Thymus (tissue), 14 donors: ENCODE results near the gene TMEM69. TPM values are rescaled to one million over a fixed set of nuclear protein-coding genes. Genes with fewer than 3 reads are reported as not detected.
A peak's percentile ranks its signal among the peaks of the same experiment; 100 is the strongest.

Experiments
- DNase-seq, 9 donors: peaks; one replicate each; pipeline ENCODE4 v3.0.0-alpha.2; 2013; ENCODE audit warnings: low spot score in 9 of 9, low read depth in 6 of 9, missing footprints in 1 of 9
- H3K27ac ChIP-seq, 2 donors: one replicate each; pipeline ENCODE4 v1.5.1; 2013; ENCODE audit warnings: control low read depth in 1 of 2, low read depth in 1 of 2, low read length in 1 of 2, mild to moderate bottlenecking in 1 of 2, moderate library complexity in 1 of 2
- H3K27me3 ChIP-seq, 2 donors: one replicate each; pipeline ENCODE4 v1.5.1; 2013; ENCODE audit warnings: low read length in 1 of 2; ENCODE audit not compliant: control insufficient read depth in 2 of 2, insufficient read depth in 1 of 2
- H3K36me3 ChIP-seq, 2 donors: one replicate each; pipeline ENCODE4 v1.5.1; 2013; ENCODE audit warnings: low read length in 1 of 2, mild to moderate bottlenecking in 1 of 2, moderate library complexity in 1 of 2; ENCODE audit not compliant: control insufficient read depth in 2 of 2, insufficient read depth in 2 of 2
- H3K4me1 ChIP-seq, 2 donors: one replicate each; pipeline ENCODE4 v1.5.1; 2013; ENCODE audit warnings: low read length in 2 of 2; ENCODE audit not compliant: control insufficient read depth in 2 of 2, insufficient read depth in 2 of 2
- H3K4me3 ChIP-seq, 2 donors: one replicate each; pipeline ENCODE4 v1.5.1; 2013; ENCODE audit warnings: low read length in 2 of 2, control low read depth in 1 of 2, mild to moderate bottlenecking in 1 of 2
- H3K9me3 ChIP-seq, 2 donors: one replicate each; pipeline ENCODE4 v1.5.1; 2013; ENCODE audit warnings: low read length in 1 of 2, mild to moderate bottlenecking in 1 of 2; ENCODE audit not compliant: control insufficient read depth in 2 of 2, insufficient read depth in 1 of 2
- WGBS: extraction: QIAGEN DNeasy Blood & Tissue Kit; methylation state at CpG from one replicate; pipeline ENCODE4 v1.1.7; 2013; 5-methylcytosine and 5-hydroxymethylcytosine counted together
- long read RNA-seq, 10 donors: transcript quantifications; one replicate each; lab custom pipeline, GENCODE V29; 2026
- polyA plus RNA-seq: library from polyadenylated mRNA; stranded (reverse); fragments of 200-250 nt; gene quantifications from one replicate; pipeline ENCODE4 v1.2.3, GENCODE V29; 2013
- total RNA-seq: library from RNA; stranded (reverse); fragments of 120-200 nt; gene quantifications from one replicate; pipeline ENCODE4 v1.2.4, GENCODE V29; 2013
- donor health status: healthy.

The TMEM69 gene
- 26.9 TPM for total RNA-seq
- 28.8 TPM for polyA plus RNA-seq
- long read RNA-seq, donor 1, transcript TMEM69-201 (3 exons, 2,439 nt): major isoform, 5 of 5 reads
- long read RNA-seq, donor 1, partial matches to known transcripts: 0 of 5 reads
- long read RNA-seq, donor 1, other reads (novel, unspliced or antisense): 0 of 5 reads
- long read RNA-seq, donor 2, transcript TMEM69-201 (3 exons, 2,439 nt): major isoform, 12 of 13 reads
- long read RNA-seq, donor 2, partial matches to known transcripts: 0 of 13 reads
- long read RNA-seq, donor 2, other reads (novel, unspliced or antisense): 0 of 13 reads
- long read RNA-seq, donor 3, transcript TMEM69-202 (2 exons, 722 nt): minor isoform, 6 of 28 reads
- long read RNA-seq, donor 3, transcript TMEM69-201 (3 exons, 2,439 nt): major isoform, 22 of 28 reads
- long read RNA-seq, donor 3, partial matches to known transcripts: 0 of 28 reads
- long read RNA-seq, donor 3, other reads (novel, unspliced or antisense): 0 of 28 reads
- long read RNA-seq, donor 4, transcript TMEM69-201 (3 exons, 2,439 nt): major isoform, 6 of 10 reads
- long read RNA-seq, donor 4, partial matches to known transcripts: 0 of 10 reads
- long read RNA-seq, donor 4, other reads (novel, unspliced or antisense): 0 of 10 reads
- long read RNA-seq, donor 5, transcript TMEM69-201 (3 exons, 2,439 nt): major isoform, 16 of 32 reads
- long read RNA-seq, donor 5, transcript TMEM69-202 (2 exons, 722 nt): minor isoform, 11 of 32 reads
- long read RNA-seq, donor 5, partial matches to known transcripts: 5 of 32 reads
- long read RNA-seq, donor 5, other reads (novel, unspliced or antisense): 0 of 32 reads
- long read RNA-seq, donor 6, transcript TMEM69-201 (3 exons, 2,439 nt): major isoform, 9 of 10 reads
- long read RNA-seq, donor 6, partial matches to known transcripts: 0 of 10 reads
- long read RNA-seq, donor 6, other reads (novel, unspliced or antisense): 0 of 10 reads
- long read RNA-seq, donor 7, transcript TMEM69-201 (3 exons, 2,439 nt): major isoform, 15 of 18 reads
- long read RNA-seq, donor 7, partial matches to known transcripts: 0 of 18 reads
- long read RNA-seq, donor 7, other reads (novel, unspliced or antisense): 0 of 18 reads
- long read RNA-seq, donor 8, transcript TMEM69-201 (3 exons, 2,439 nt): major isoform, 7 of 8 reads
- long read RNA-seq, donor 8, partial matches to known transcripts: 0 of 8 reads
- long read RNA-seq, donor 8, other reads (novel, unspliced or antisense): 0 of 8 reads
- long read RNA-seq, donor 9, transcript TMEM69-201 (3 exons, 2,439 nt): major isoform, 11 of 18 reads
- long read RNA-seq, donor 9, partial matches to known transcripts: 5 of 18 reads
- long read RNA-seq, donor 9, other reads (novel, unspliced or antisense): 0 of 18 reads
- long read RNA-seq, donor 10, transcript TMEM69-201 (3 exons, 2,439 nt): major isoform, 9 of 14 reads
- long read RNA-seq, donor 10, transcript TMEM69-202 (2 exons, 722 nt): minor isoform, 5 of 14 reads
- long read RNA-seq, donor 10, partial matches to known transcripts: 0 of 14 reads
- long read RNA-seq, donor 10, other reads (novel, unspliced or antisense): 0 of 14 reads

GRCh38 chr1:45687754-45688740, at the start of gene TMEM69:
TSS of gene TMEM69 (plus strand) at chr1:45688181. CDS start at chr1:45691069, 2,888 bp downstream.
- Histone ChIP-seq H3K9me3 (no peaks in the 10 kb centered on the region), H3K36me3 (peaks cover 5 to 21% of the 10 kb centered on the region in 2 donors), H3K4me3 (peak within 1 kb of the TSS; percentile 60 to 100), H3K4me1 (peaks cover 10 to 19% of the 10 kb centered on the region in 2 donors), H3K27ac (peak within 1 kb of the TSS; percentile 99 to 100), H3K27me3 (no peaks in the 10 kb centered on the region)
- peak; percentile 69 to 95 (median 84) for DNase-seq
- 3% methylated on average over 24 of the region's 24 CpGs for WGBS

GRCh38 chr1:45640293-45640692, 47.7 kb upstream of the TMEM69 start:
- H3K27me3 ChIP-seq: no peaks in the 10 kb centered on the region
- peaks cover 32 to 66% of the 10 kb centered on the region in 2 donors for H3K36me3 ChIP-seq
- H3K27ac ChIP-seq: no peak overlapping the region

DNA sequence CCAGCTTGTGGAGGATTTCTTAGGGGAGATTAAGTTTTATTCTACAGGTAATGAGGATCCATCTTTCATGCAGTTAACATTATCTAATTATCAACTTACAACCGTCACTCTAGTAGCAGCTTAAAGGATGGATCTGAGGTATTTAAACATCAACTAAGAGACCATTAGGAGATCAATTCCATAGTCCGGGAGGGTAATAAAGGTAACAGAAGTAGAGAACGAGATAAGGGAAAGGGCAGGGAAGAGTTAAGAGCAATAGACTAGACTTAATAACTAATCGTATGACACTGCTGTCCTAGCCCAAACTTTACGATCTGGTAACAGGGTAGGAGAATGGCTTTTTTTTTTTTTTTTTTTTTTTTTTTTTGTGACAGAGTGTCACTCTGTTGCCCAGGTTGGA, 44.7 kb upstream of the TMEM69 start:
- Histone ChIP-seq H3K36me3 (peaks cover 35 to 56% of the 10 kb centered on the region in 2 donors), H3K4me1 (no peaks in the 10 kb centered on the region), H3K27me3 (no peaks in the 10 kb centered on the region), H3K27ac (no peak overlapping the region), H3K9me3 (no peaks in the 10 kb centered on the region), H3K4me3 (no peak overlapping the region)
- 90% methylated on average over 5 of the region's 5 CpGs for WGBS
- DNase-seq: no peak

More at GRCh38 chr1:45640293-45640692, 47.7 kb upstream of the TMEM69 start:
- Histone ChIP-seq H3K9me3 (no peaks in the 10 kb centered on the region), H3K4me1 (no peaks in the 10 kb centered on the region), H3K4me3 (no peak overlapping the region)
- 99% methylated on average over 1 of the region's 1 CpG for WGBS
- DNase-seq: no peak

DNA sequence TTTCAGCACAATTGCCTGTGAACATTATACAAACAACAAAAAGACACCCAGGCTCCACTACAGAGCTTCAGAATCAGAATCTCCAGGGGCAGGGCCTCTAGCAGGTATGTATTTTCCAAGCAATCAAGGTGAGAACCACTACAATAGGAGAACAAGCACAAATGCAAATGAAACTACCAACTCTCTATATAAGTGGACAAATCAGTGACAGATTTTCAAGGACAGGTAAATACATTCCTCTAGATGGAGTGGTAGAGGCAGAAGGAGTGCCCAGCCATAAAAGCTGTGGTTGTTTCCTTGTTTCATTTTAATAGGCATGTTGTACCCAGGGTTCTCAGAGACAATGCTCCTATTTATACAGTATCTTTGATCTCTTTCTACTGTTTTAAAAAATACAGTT, 44.0 kb upstream of the TMEM69 start:
- Histone ChIP-seq H3K4me1 (no peaks in the 10 kb centered on the region), H3K4me3 (no peak overlapping the region), H3K36me3 (peaks cover 28 to 55% of the 10 kb centered on the region in 2 donors), H3K27me3 (no peaks in the 10 kb centered on the region), H3K27ac (no peak overlapping the region), H3K9me3 (no peaks in the 10 kb centered on the region)
- no peak for DNase-seq

DNA sequence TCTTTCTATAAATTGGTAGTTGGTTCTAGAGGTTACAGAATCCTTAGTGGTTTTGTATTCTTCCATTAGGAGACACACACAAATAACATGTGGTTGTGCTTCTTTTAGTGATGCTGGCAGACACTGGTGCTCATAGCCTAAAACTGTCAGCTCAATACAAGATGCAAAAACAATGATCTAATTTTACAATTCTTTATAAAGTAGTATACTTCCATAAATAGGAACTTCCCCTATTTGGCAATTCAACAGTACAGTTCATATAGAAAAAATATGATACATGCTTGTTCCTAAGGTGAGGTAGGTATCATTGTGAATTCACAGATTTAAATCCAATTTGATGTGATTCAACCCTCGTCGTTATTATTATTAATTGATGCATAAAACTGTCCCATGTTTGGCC, 43.3 kb upstream of the TMEM69 start:
- 96% methylated on average over 2 of the region's 2 CpGs for WGBS
- Histone ChIP-seq H3K4me1 (no peaks in the 10 kb centered on the region), H3K9me3 (no peaks in the 10 kb centered on the region), H3K4me3 (no peak overlapping the region), H3K27me3 (no peaks in the 10 kb centered on the region), H3K27ac (no peak overlapping the region), H3K36me3 (peaks cover 21 to 57% of the 10 kb centered on the region in 2 donors)
- no peak for DNase-seq

GRCh38 chr1:45647248-45648021, 40.5 kb upstream of the TMEM69 start:
- H3K9me3 ChIP-seq: no peaks in the 10 kb centered on the region
- no peaks in the 10 kb centered on the region for H3K27me3 ChIP-seq
- peak in 3 of 9 donors; percentile 7 to 13 (median 13) for DNase-seq
- no peaks in the 10 kb centered on the region for H3K4me1 ChIP-seq
- no peak overlapping the region for H3K4me3 ChIP-seq
- WGBS: 92% methylated on average over 9 of the region's 9 CpGs
- H3K27ac ChIP-seq: no peak overlapping the region
- H3K36me3 ChIP-seq: peaks cover 16 to 61% of the 10 kb centered on the region in 2 donors

- Histone ChIP-seq H3K27ac (no peak overlapping the region), H3K4me3 (no peak overlapping the region), H3K4me1 (no peaks in the 10 kb centered on the region), H3K27me3 (no peaks in the 10 kb centered on the region), H3K9me3 (no peaks in the 10 kb centered on the region), H3K36me3 (peaks cover 47 to 92% of the 10 kb centered on the region in 2 donors)
- DNase-seq: no peak
- WGBS: 97% methylated on average over 12 of the region's 12 CpGs
These were observed 33.3 kb upstream of the TMEM69 start for GRCh38 chr1:45654540-45655280.
